Gastroesophageal sphincter (tissue), 3 donors: ENCODE measurements around the gene CGRRF1.

ENCODE experiments used
- CTCF ChIP-seq, 4 experiments: fragments of 200-600 bp in 2 of 4; fragments of 450-650 bp in 2 of 4; sonication (generic) in 1 of 4; IDR thresholded peaks; one replicate each; pipeline ENCODE4 v1.5.1; 2017 to 2019; ENCODE audit warnings: antibody characterized with exemption in 4 of 4, mild to moderate bottlenecking in 2 of 4, moderate library complexity in 2 of 4
- EP300 ChIP-seq: sonication (generic); formaldehyde crosslinking; IDR thresholded peaks from one replicate; pipeline ENCODE4 v1.6.1; 2017; ENCODE audit warnings: antibody characterized with exemption, mild to moderate bottlenecking
- POLR2A ChIP-seq, 2 donors: fragments of 450-650 bp; IDR thresholded peaks; one replicate each; pipeline ENCODE4 v1.6.1; 2017; ENCODE audit warnings: antibody characterized with exemption in 2 of 2, mild to moderate bottlenecking in 2 of 2, moderate library complexity in 1 of 2

GRCh38 chr14:54579621-54580020 lies 69.9 kb downstream of the CGRRF1 start:
- TF ChIP-seq CTCF (IDR thresholded peaks at IDR 0.05) (no peak), POLR2A (IDR thresholded peaks at IDR 0.05) (no peak), EP300 (no peak)
